ENCODE results near the gene DAZAP1. TPM values are rescaled to one million over a fixed set of nuclear protein-coding genes. Genes with fewer than 3 reads are reported as not detected.

Gene DAZAP1
- total RNA-seq, 5 donors from 2014 or later (not counting 1 experiment from before 2014, with no cell fraction given) = 153 to 170 (median 161) TPM

GRCh38 chr19:1483131-1483978 lies 76.0 kb downstream of the DAZAP1 start:
- 95% methylated on average over 65 of the region's 77 CpGs for WGBS (ENCODE audit: insufficient coverage)
- no peak overlapping the region for H3K27ac ChIP-seq (ENCODE audit: low read length)
- Mint-ChIP-seq H3K36me3 (no peaks in the 10 kb centered on the region), H3K4me1 (peaks cover 4 to 8% (median 8%) of the 10 kb centered on the region in 3 donors), H3K27me3 (no peaks in the 10 kb centered on the region), H3K9me3 (no peaks in the 10 kb centered on the region), H3K27ac (no peak overlapping the region), H3K4me3 (no peak overlapping the region)
- H3K36me3 ChIP-seq (ENCODE audit: control insufficient read depth in 2 of 2, extremely low read depth in 1 of 2, insufficient read depth in 1 of 2, low read length in 1 of 2) = no peaks in the 10 kb centered on the region
- ChIA-PET POLR2A (no interaction called here), CTCF (no interaction called here)
- peaks cover 3 to 9% of the 10 kb centered on the region in 2 experiments for H3K4me1 ChIP-seq (ENCODE audit: control insufficient read depth in 1 of 2, extremely low read depth in 1 of 2, insufficient read depth in 2 of 2, low read length in 2 of 2)
- H3K27me3 ChIP-seq (replicated peaks in 1 of 2; ENCODE audit: control insufficient read depth in 2 of 2, extremely low read depth in 1 of 2, insufficient read depth in 2 of 2, low read length in 1 of 2) = no peaks in the 10 kb centered on the region
- no peaks in the 10 kb centered on the region for H3K9me3 ChIP-seq
- ATAC-seq (replicated peaks in 1 of 4) (no peak), DNase-seq (no peak)
- H3K4me3 ChIP-seq (ENCODE audit: control insufficient read depth in 1 of 2, extremely low read depth in 1 of 2, low read length in 1 of 2) = no peak overlapping the region

GRCh38 chr19:1483979-1484428 lies 76.6 kb downstream of the DAZAP1 start:
- Histone ChIP-seq H3K36me3 (ENCODE audit: control insufficient read depth in 2 of 2, extremely low read depth in 1 of 2, insufficient read depth in 1 of 2, low read length in 1 of 2) (no peaks in the 10 kb centered on the region), H3K9me3 (no peaks in the 10 kb centered on the region), H3K4me1 (ENCODE audit: control insufficient read depth in 1 of 2, extremely low read depth in 1 of 2, insufficient read depth in 2 of 2, low read length in 2 of 2) (peaks cover 0 to 6% of the 10 kb centered on the region in 2 experiments), H3K4me3 (ENCODE audit: control insufficient read depth in 1 of 2, extremely low read depth in 1 of 2, low read length in 1 of 2) (no peak overlapping the region), H3K27me3 (replicated peaks in 1 of 2; ENCODE audit: control insufficient read depth in 2 of 2, extremely low read depth in 1 of 2, insufficient read depth in 2 of 2, low read length in 1 of 2) (no peaks in the 10 kb centered on the region), H3K27ac (ENCODE audit: low read length) (no peak overlapping the region)
- 93% methylated on average over 22 of the region's 23 CpGs for WGBS (ENCODE audit: insufficient coverage)
- no peaks in the 10 kb centered on the region for H3K27me3 Mint-ChIP-seq
- no peak for ATAC-seq (replicated peaks in 1 of 4)
- H3K9me3 Mint-ChIP-seq = no peaks in the 10 kb centered on the region
- no peak overlapping the region for H3K27ac Mint-ChIP-seq
- H3K4me3 Mint-ChIP-seq = no peak overlapping the region
- no peaks in the 10 kb centered on the region for H3K36me3 Mint-ChIP-seq
- H3K4me1 Mint-ChIP-seq = peaks cover 4 to 6% (median 4%) of the 10 kb centered on the region in 3 donors
- no peak for DNase-seq
- CTCF ChIA-PET = no interaction called here
- POLR2A ChIA-PET = no interaction called here

Other genes starting within 250 kb of the DAZAP1 start
- 100 to 1,000 TPM in 3 of 5 donors, 10 to 100 TPM in 2; 90.2 to 115 (median 106) TPM for gene SBNO2, start 233.3 kb upstream of the DAZAP1 start, total RNA-seq
- gene STK11, start 201.8 kb upstream of the DAZAP1 start, total RNA-seq = 100 to 1,000 TPM in 2 of 5 donors, 10 to 100 TPM in 3; 70.2 to 115 (median 99.5) TPM
- gene CBARP, start 169.6 kb upstream of the DAZAP1 start, total RNA-seq = under 1 TPM in 4 of 5 donors, not detected in 1; 0.08 to 0.36 (median 0.23) TPM
- 100 to 1,000 TPM; 117 to 233 (median 155) TPM for gene ATP5F1D, start 165.8 kb upstream of the DAZAP1 start, total RNA-seq
- 100 to 1,000 TPM in 1 of 5 donors, 10 to 100 TPM in 4; 54.0 to 161 (median 66.9) TPM for gene MIDN, start 159.0 kb upstream of the DAZAP1 start, total RNA-seq
- 100 to 1,000 TPM; 477 to 682 (median 657) TPM for gene CIRBP, start 138.3 kb upstream of the DAZAP1 start, total RNA-seq
- gene FAM174C, start 132.1 kb upstream of the DAZAP1 start, total RNA-seq = 10 to 100 TPM; 42.1 to 69.8 (median 60.4) TPM
- under 1 TPM in 1 of 5 donors, not detected in 4; 0.38 TPM for gene EFNA2, start 121.7 kb upstream of the DAZAP1 start, total RNA-seq
- 10 to 100 TPM; 50.3 to 85.5 (median 79.6) TPM for gene NDUFS7, start 23.7 kb upstream of the DAZAP1 start, total RNA-seq
- 10 to 100 TPM; 11.8 to 18.1 (median 13.7) TPM for gene GAMT, start 6.0 kb upstream of the DAZAP1 start, total RNA-seq
- gene RPS15, start 30.8 kb downstream of the DAZAP1 start, total RNA-seq = 1,000 to 10,000 TPM; 1,731 to 2,353 (median 2,282) TPM
- gene APC2, start 42.5 kb downstream of the DAZAP1 start, total RNA-seq = under 1 TPM; 0.08 to 0.29 (median 0.13) TPM
- 10 to 100 TPM; 30.8 to 76.2 (median 71.4) TPM for gene C19orf25, start 71.6 kb downstream of the DAZAP1 start, total RNA-seq
- gene PCSK4, start 82.8 kb downstream of the DAZAP1 start, total RNA-seq = 1 to 10 TPM; 5.2 to 9.8 (median 5.6) TPM
- gene REEP6, start 83.6 kb downstream of the DAZAP1 start, total RNA-seq = 1 to 10 TPM; 2.2 to 6.9 (median 5.5) TPM
- gene ADAMTSL5, start 105.4 kb downstream of the DAZAP1 start, total RNA-seq = 1 to 10 TPM; 5.7 to 7.9 (median 6.9) TPM
- gene PLK5, start 116.5 kb downstream of the DAZAP1 start, total RNA-seq = not detected
- gene MEX3D, start 160.7 kb downstream of the DAZAP1 start, total RNA-seq = 1 to 10 TPM; 2.1 to 7.7 (median 6.2) TPM
- gene MBD3, start 185.3 kb downstream of the DAZAP1 start, total RNA-seq = 10 to 100 TPM; 51.8 to 80.3 (median 75.5) TPM
- 100 to 1,000 TPM; 127 to 168 (median 148) TPM for gene UQCR11, start 197.9 kb downstream of the DAZAP1 start, total RNA-seq
- gene TCF3, start 245.0 kb downstream of the DAZAP1 start, total RNA-seq = 100 to 1,000 TPM in 2 of 5 donors, 10 to 100 TPM in 3; 63.3 to 107 (median 94.6) TPM

Data from T-cell (primary cell).